GM18870 (cell line): ENCODE results near the gene LTBP3.

ENCODE experiments used
- ATAC-seq: cut with Tn5 transposase; IDR thresholded peaks from one replicate; pipeline ENCODE4 v1.9.1; 2021; ENCODE audit warnings: moderate library complexity; ENCODE audit not compliant: unreplicated experiment

LTBP3 gene

GRCh38 chr11:65498727-65498976, 59.5 kb downstream of the LTBP3 start:
- ATAC-seq, result no peak

GRCh38 chr11:65498042-65498726, 60.0 kb downstream of the LTBP3 start:
- ATAC-seq, result no peak

GRCh38 chr11:65497141-65498041, 60.8 kb downstream of the LTBP3 start:
- ATAC-seq, result peak; percentile 37

- peak; percentile 7 for ATAC-seq
Measured at GRCh38 chr11:65496304-65497140, 61.6 kb downstream of the LTBP3 start.

GRCh38 chr11:65493367-65494176, 64.6 kb downstream of the LTBP3 start:
- no peak for ATAC-seq

- peak; percentile 39 for ATAC-seq
Measured at GRCh38 chr11:65492637-65493366, 65.4 kb downstream of the LTBP3 start.

GRCh38 chr11:65492387-65492636, 65.8 kb downstream of the LTBP3 start:
- ATAC-seq, result no peak

- ATAC-seq, result no peak
Measured at GRCh38 chr11:65491614-65492386, 66.4 kb downstream of the LTBP3 start.

GRCh38 chr11:65491163-65491465, 67.0 kb downstream of the LTBP3 start:
- no peak for ATAC-seq

GRCh38 chr11:65489706-65490320, 68.3 kb downstream of the LTBP3 start:
- ATAC-seq, result no peak

GRCh38 chr11:65489035-65489705, 69.0 kb downstream of the LTBP3 start:
- no peak for ATAC-seq
